Fibroblast of gingiva (primary cell): ENCODE data around the gene SLC7A8.
"Not testable (repeated sequence)": the region's sequence is repeated elsewhere in the genome, so short reads cannot be mapped to it uniquely, and the experiment has no call there.

Experiments
- DNase-seq: peaks from one replicate; pipeline ENCODE4 v3.0.0-alpha.2; 2011; ENCODE audit warnings: low read depth

SLC7A8 gene

GRCh38 chr14:23183479-23183878 lies at the start of gene SLC7A8:
SLC7A8 (minus strand) TSS chr14:23183660; CDS start chr14:23182914, 746 bp downstream.
- no peak for DNase-seq

GRCh38 chr14:23232241-23232808 lies 48.9 kb upstream of the SLC7A8 start:
- DNase-seq = not testable (repeated sequence)

GRCh38 chr14:23228812-23229211 lies 45.4 kb upstream of the SLC7A8 start:
- no peak for DNase-seq

- DNase-seq = no peak
Measured at GRCh38 chr14:23227566-23227965, 44.1 kb upstream of the SLC7A8 start.

GRCh38 chr14:23224958-23225357 lies 41.5 kb upstream of the SLC7A8 start:
- DNase-seq = not testable (repeated sequence)

GRCh38 chr14:23219075-23219474 lies 35.6 kb upstream of the SLC7A8 start:
- no peak for DNase-seq

- DNase-seq = no peak
Measured at GRCh38 chr14:23217032-23218020, 33.9 kb upstream of the SLC7A8 start.

- DNase-seq = no peak
Measured at GRCh38 chr14:23215421-23215820, 32.0 kb upstream of the SLC7A8 start.

- DNase-seq = peak; percentile 81
Measured at GRCh38 chr14:23209651-23210423, 26.4 kb upstream of the SLC7A8 start.

- no peak for DNase-seq
Measured at GRCh38 chr14:23208324-23208723, 24.9 kb upstream of the SLC7A8 start.

- no peak for DNase-seq
Measured at GRCh38 chr14:23207146-23207540, 23.7 kb upstream of the SLC7A8 start.

GRCh38 chr14:23206422-23207145 lies 23.1 kb upstream of the SLC7A8 start:
- no peak for DNase-seq

GRCh38 chr14:23202001-23202400 lies 18.5 kb upstream of the SLC7A8 start:
- DNase-seq = no peak

GRCh38 chr14:23199141-23199540 lies 15.7 kb upstream of the SLC7A8 start:
- not testable (repeated sequence) for DNase-seq

- not testable (repeated sequence) for DNase-seq
Measured at GRCh38 chr14:23196487-23196886, 13.0 kb upstream of the SLC7A8 start.

GRCh38 chr14:23195552-23196101 lies 12.2 kb upstream of the SLC7A8 start:
- DNase-seq = no peak

- DNase-seq = no peak
Measured at GRCh38 chr14:23193432-23193831, 10.0 kb upstream of the SLC7A8 start.

- DNase-seq = no peak
Measured at GRCh38 chr14:23187925-23188324, 4.5 kb upstream of the SLC7A8 start.

- peak; percentile 59 for DNase-seq
Measured at GRCh38 chr14:23186913-23187654, 3.6 kb upstream of the SLC7A8 start.

GRCh38 chr14:23185063-23185462 lies 1.6 kb upstream of the SLC7A8 start:
- no peak for DNase-seq

- DNase-seq = no peak
Measured at GRCh38 chr14:23183158-23183470, 346 bp downstream of the SLC7A8 start.
